GM19467 (cell line): ENCODE measurements around the gene TNPO1.

Experiments
- ATAC-seq: cut with Tn5 transposase; IDR thresholded peaks from one replicate; pipeline ENCODE4 v1.9.1; 2021; ENCODE audit warnings: mild to moderate bottlenecking, moderate library complexity; ENCODE audit not compliant: unreplicated experiment

The TNPO1 gene

DNA sequence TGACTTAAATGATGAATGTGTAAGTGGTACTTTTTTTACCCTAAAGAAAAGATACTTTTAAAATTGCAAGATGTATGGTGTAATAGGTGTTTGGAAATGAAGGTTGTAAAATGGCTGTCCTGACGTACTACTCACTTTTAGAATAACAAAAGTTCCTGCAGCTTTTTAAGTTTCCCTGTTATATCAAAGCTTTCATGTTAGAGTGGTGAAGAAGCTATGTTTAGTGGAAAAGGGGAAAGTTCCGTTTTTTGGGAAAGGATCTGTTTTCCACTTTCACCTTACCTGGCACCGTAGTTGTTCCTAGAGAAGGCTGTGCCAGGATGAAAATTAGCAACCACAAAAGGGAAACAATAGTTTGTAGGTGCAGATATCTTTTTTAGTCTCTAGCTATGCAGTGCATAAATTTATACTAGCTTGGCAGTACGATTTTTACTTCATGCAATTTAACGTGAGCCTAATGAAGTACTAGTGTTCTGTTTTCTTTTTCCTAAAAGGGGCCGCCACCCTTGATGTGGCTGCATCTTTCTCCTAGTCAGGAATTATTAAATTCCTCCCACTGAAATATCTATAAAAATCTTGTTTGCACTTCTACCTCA lies 1.3 kb downstream of the TNPO1 start:
- ATAC-seq, result no peak

DNA sequence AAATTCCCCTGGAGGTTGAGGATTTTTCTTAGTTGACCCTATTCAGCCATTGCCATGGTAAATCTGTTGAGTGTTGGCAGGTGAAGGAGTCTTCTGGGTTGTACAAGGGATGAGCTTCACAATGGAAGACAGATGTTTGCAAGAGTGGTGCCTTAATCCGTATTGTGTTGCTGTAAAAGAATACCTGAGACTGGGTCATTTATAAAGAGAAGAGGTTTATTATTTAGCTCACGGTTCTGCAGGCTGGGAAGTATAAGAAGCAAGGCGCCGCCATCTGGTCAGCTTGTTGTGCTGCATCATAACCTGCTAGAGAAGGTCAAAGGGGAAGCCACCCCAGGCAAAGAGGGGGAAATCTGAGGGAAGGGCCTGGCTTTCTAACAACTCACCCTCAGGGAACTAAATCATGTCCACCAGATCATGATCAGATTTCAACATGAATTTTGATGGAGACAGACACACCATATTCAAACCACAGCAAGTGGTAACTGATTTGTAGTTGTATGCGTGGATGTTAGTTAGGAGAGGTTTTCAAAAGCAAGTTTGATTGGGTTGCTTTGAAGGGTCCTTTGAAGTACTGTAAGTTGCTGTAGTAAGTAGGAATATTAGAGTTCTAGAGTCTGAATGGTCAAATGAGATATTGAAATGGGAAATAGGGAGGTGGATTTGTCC lies 2.5 kb downstream of the TNPO1 start:
- no peak for ATAC-seq

- no peak for ATAC-seq
Observed at GRCh38 chr5:72821776-72822175, 5.3 kb downstream of the TNPO1 start.

DNA sequence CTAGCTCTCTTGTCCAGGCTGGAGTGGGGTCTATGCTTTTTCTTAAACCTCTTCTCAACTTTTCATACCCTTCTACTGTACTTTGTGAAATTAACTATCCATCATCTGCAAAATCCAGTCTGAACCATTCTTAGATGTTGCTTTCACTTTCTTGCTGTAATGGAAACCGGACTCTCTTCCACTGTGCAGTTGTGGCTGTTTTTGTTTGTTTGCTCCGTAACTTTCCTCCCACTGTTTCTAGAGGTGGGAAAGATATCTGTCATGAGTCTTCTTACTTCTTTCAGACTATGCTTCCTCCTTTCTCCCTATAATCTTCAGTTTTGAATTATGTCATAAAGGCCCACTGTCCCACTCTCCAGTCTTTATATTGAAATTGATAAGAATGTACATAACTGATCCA lies 6.5 kb downstream of the TNPO1 start:
- no peak for ATAC-seq

DNA sequence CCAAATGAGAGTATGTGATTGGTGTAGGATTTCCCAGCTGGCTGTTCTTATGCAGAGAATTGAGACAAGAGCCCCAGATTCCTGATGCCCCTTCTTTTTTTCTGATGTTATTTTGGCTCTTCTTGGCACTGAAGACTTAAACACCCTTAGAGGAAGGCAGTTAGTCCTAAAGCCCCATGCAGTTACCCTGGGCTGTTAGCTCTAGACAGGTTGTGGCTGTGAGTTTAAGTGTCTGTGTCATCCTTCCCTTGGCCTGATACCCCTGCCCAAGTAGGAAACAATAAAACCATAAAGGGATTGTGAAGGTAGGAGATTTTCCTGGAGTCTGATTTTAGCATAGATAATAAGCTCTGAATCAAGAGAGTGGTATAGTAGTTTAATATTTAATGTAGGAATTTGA lies 13.2 kb downstream of the TNPO1 start:
- no peak for ATAC-seq

- ATAC-seq, result no peak
Observed at GRCh38 chr5:72830362-72830761, 13.9 kb downstream of the TNPO1 start.

- no peak for ATAC-seq
Observed at GRCh38 chr5:72831685-72832084, 15.2 kb downstream of the TNPO1 start.

DNA sequence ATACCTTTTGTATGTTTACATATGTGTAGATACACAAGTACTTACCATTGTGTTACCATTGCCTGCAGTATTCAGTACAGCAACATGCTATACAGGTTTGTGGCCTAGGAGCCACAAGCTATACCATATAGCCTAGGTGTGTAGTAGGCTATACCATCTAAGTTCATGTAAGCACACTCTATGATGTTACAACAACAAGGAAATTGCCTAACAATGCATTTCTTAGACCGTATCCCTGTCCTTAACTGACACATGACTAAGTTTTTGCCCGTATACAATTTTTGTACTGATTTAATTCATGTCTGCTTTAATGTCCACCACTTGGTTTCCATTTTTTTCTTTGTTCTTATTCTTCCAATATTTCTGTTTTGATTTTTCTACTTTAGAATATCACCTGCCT lies 18.5 kb downstream of the TNPO1 start:
- no peak for ATAC-seq

DNA sequence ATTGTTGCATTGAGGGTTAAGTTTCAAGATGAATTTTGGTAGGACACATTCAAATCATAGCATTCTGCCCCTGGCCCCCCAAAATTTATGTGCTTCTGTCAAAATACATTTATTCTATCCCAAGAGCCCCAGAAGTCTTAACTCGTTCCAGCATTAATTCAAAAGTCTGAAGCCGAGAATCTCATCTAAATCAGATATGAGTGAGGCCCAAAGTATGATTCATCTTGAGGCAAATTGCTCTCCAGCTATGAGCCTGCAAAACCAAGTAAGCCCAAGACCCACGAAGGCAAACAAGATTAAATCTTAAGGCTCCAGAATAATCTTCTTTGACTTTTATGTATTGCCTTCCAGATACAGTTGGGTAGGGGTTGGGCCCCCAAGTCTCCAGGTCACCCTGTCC lies 19.2 kb downstream of the TNPO1 start:
- no peak for ATAC-seq

GRCh38 chr5:72836810-72837209 lies 20.3 kb downstream of the TNPO1 start:
- no peak for ATAC-seq

DNA sequence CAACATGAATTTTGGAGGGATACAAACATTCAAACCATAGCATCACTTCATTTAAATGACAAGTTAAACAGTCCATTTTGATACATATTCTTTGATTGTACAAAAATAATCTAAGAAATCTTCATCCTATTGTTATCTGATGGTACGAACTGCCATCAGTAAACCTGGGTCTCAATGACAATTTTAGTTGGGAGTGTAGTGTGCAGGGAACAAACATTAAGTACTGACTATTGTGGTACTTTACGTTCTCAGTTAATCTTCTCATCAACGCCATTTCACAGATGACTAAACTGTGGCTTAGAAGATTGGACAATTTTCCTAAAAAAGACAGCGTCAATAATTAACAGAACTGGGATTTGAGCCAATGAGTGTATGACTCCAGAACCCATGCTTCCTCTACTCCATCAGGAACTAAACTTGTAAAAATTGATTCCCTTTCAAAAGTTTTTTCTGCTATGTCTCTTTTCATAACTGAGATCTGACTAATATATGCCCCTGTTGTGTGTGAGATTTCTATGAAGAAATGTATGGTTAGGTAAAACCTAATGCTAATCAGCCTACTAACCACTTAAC lies 21.1 kb downstream of the TNPO1 start:
- no peak for ATAC-seq

DNA sequence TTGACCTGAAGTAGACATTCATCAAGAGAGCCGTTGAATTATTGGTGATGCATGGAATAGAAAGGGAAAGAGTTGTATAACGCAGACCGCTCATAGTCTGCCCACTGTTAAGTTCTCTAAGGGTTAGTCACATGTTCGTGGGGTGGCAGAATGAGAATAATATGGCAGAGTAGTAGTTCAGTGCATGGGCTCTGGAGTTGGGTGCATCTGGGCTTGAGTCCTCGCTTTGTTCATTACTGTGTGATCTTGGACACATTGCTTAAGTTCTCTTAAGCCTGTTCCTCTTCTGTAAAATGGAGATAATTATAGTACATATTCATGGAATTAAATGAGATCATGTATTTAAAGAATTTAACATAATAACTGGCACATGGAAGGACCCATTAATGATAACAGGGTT lies 23.6 kb downstream of the TNPO1 start:
- no peak for ATAC-seq

- no peak for ATAC-seq
Observed at GRCh38 chr5:72841756-72842535, 25.5 kb downstream of the TNPO1 start.

GRCh38 chr5:72842816-72843215 lies 26.4 kb downstream of the TNPO1 start:
- ATAC-seq, result no peak

- no peak for ATAC-seq
Observed at GRCh38 chr5:72844218-72844603, 27.8 kb downstream of the TNPO1 start.

GRCh38 chr5:72845889-72846288 lies 29.4 kb downstream of the TNPO1 start:
- no peak for ATAC-seq

DNA sequence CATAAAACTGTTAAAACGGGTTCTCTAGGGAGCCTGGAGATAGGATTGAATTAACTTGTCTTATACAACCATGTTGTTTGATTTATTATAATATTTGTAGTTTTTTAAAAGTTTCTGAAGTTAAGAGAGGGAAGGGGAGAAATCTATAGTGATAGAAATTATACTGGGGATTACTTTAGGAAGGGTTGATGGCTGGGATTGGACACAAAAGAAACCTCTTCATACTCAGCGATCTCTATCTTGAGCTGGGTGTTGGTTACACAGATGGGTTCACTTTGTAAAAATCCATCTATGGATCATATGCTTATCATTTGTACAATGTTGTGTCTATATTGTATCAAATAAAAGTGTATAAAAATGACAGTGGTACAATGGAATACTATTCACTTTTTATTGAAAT lies 30.0 kb downstream of the TNPO1 start:
- ATAC-seq, result no peak

DNA sequence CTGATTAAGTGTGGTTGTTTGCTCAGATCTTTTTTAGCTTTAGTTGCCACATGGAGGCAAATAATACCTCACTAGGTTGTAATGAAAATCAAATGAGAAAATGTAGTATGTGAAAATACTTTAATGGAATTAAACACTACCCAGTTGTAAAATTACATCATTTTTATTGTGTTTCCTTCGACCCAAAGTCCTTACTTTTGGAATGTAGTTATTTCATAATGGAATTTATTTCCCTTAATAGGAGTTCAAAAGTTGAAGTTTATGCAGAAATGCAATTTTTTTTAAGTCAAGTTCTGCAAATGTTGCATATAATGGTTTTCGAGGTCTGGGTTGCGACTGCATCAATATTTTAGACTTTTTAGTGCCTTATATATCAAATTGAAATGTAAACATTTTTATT lies 31.0 kb downstream of the TNPO1 start:
- ATAC-seq, result no peak

- ATAC-seq, result peak; percentile 85
Observed at GRCh38 chr5:72847989-72848473, 31.6 kb downstream of the TNPO1 start.

- peak; percentile 44 for ATAC-seq
Observed at GRCh38 chr5:72848474-72849428, 32.3 kb downstream of the TNPO1 start.

DNA sequence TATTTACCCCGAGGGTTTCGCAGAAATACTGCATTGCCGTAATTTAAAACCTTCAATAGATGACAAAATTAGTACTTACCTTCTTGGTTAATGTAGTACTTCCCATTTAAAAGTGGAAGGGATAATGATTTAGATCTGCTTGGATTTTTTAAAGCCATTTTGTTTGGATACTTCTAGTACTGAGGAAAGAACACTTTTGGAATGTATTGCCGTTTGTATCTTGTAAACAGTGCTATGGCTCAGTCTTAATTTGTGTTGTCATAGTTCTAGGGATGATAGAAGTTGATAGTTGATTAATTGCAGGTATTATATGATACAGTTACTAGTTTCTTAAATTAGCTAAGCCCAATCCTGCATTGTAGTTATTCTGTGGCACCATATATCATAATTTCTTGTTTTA lies 33.1 kb downstream of the TNPO1 start:
- ATAC-seq, result no peak
